Esophagus squamous epithelium (tissue), 5 donors: Measurements from ENCODE around the gene THAP2. TPM values are rescaled to one million over a fixed set of nuclear protein-coding genes. Genes with fewer than 3 reads are reported as not detected.
A peak's percentile ranks its signal among the peaks of the same experiment; 100 is the strongest.

Experiments used
- DNase-seq: peaks from one replicate; lab custom pipeline; 2025; lab: John Stamatoyannopoulos, UW
- H3K27ac ChIP-seq, 4 donors: fragments of 200-600 bp; sonication (generic); one replicate each; pipeline ENCODE4 v1.5.1; 2016 to 2019; ENCODE audit warnings: mild to moderate bottlenecking in 1 of 4
- H3K27me3 ChIP-seq, 4 donors: fragments of 200-600 bp; sonication (generic); 1 replicate in 3 of 4; 2 replicates in 1 of 4; pipeline versions ENCODE4 v1.5.1 to v1.6.0; 2017 to 2021; ENCODE audit warnings: antibody characterized with exemption in 1 of 4
- H3K36me3 ChIP-seq, 3 donors: fragments of 200-600 bp; sonication (generic); one replicate each; pipeline ENCODE4 v1.5.1; 2016 to 2019
- H3K4me1 ChIP-seq, 3 donors: fragments of 200-600 bp; sonication (generic); one replicate each; pipeline ENCODE4 v1.5.1; 2017 to 2019
- H3K4me3 ChIP-seq, 4 donors: fragments of 200-600 bp; sonication (generic); 1 replicate in 3 of 4; 2 replicates in 1 of 4; pipeline ENCODE4 v1.5.1; 2016 to 2019; ENCODE audit warnings: mild to moderate bottlenecking in 2 of 4, moderate library complexity in 1 of 4
- H3K9me3 ChIP-seq, 3 donors: fragments of 200-600 bp; sonication (generic); one replicate each; pipeline ENCODE4 v1.5.1; 2016 to 2019
- CTCF ChIP-seq, 6 experiments: fragments of 450-650 bp in 4 of 6; fragments of 200-600 bp in 2 of 6; sonication (generic) in 2 of 6; IDR thresholded peaks; one replicate each; pipeline ENCODE4 v1.5.1; 2016 to 2019; ENCODE audit warnings: antibody characterized with exemption in 6 of 6, mild to moderate bottlenecking in 4 of 6, moderate library complexity in 4 of 6
- POLR2A ChIP-seq, 4 donors: fragments of 450-650 bp; IDR thresholded peaks; one replicate each; pipeline ENCODE4 v1.6.1; 2017; ENCODE audit warnings: antibody characterized with exemption in 4 of 4, mild to moderate bottlenecking in 4 of 4, moderate library complexity in 3 of 4
- WGBS, 2 donors: methylation state at CpG; one replicate each; pipeline ENCODE4 v1.1.5; 2018; 5-methylcytosine and 5-hydroxymethylcytosine counted together
- intact Hi-C: fragments of 100-400 bp; cut with DNase I; formaldehyde crosslinking; loops from one replicate; pipeline ENCODE4 v1.15.0; 2022
- total RNA-seq, 4 donors: library from RNA; depleted of rRNA; stranded (reverse); fragments of >200 nt; gene quantifications; one replicate each; pipeline ENCODE4 v1.1.0, GENCODE V29; 2016
- donor health status: DM: yes; HTN: yes; CAD: no.

THAP2 gene
- total RNA-seq, 4 donors from 2014 or later, result 4.8 to 11.3 (median 6.0) TPM

GRCh38 chr12:71708658-71709057 is 44.6 kb downstream of the THAP2 start:
- H3K27ac ChIP-seq, result peak overlapping the region in 3 of 4 donors; percentile 34 to 79 (median 66)
- TF ChIP-seq CTCF (IDR thresholded peaks at IDR 0.05), result no peak
- no peak for TF ChIP-seq POLR2A (IDR thresholded peaks at IDR 0.05)
- H3K4me3 ChIP-seq, result no peak overlapping the region
- no peaks in the 10 kb centered on the region for H3K27me3 ChIP-seq
- no peak for DNase-seq
- H3K9me3 ChIP-seq, result no peaks in the 10 kb centered on the region
- H3K4me1 ChIP-seq, result peaks cover 3 to 70% (median 22%) of the 10 kb centered on the region in 3 donors
- intact Hi-C loops, result no loop called here
- 53% methylated on average over 1 of the region's 1 CpG for WGBS, 2 donors
- H3K36me3 ChIP-seq, result peaks cover 0 to 22% (median 0%) of the 10 kb centered on the region in 3 donors

GRCh38 chr12:71710276-71711125 is 46.4 kb downstream of the THAP2 start:
- intact Hi-C loops, result no loop called here

GRCh38 chr12:71718611-71719010 is 54.5 kb downstream of the THAP2 start:
- H3K4me1 ChIP-seq, result peaks cover 0 to 40% (median 11%) of the 10 kb centered on the region in 3 donors
- no peak overlapping the region for H3K4me3 ChIP-seq
- DNase-seq, result no peak
- no peaks in the 10 kb centered on the region for H3K27me3 ChIP-seq
- H3K9me3 ChIP-seq, result peaks cover 0 to 12% (median 0%) of the 10 kb centered on the region in 3 donors
- intact Hi-C loops, result no loop called here
- TF ChIP-seq CTCF (IDR thresholded peaks at IDR 0.05) (no peak), POLR2A (IDR thresholded peaks at IDR 0.05) (no peak)
- H3K27ac ChIP-seq, result peak overlapping the region in 1 of 4 donors; percentile 79
- no peaks in the 10 kb centered on the region for H3K36me3 ChIP-seq

More at GRCh38 chr12:71710276-71711125, 46.4 kb downstream of the THAP2 start:
- Histone ChIP-seq H3K27ac (peak overlapping the region; percentile 66 to 80 (median 75)), H3K9me3 (peaks cover 0 to 12% (median 0%) of the 10 kb centered on the region in 3 donors), H3K4me1 (peaks cover 0 to 54% (median 21%) of the 10 kb centered on the region in 3 donors), H3K4me3 (peak overlapping the region in 1 of 4 donors; percentile 2), H3K27me3 (no peaks in the 10 kb centered on the region), H3K36me3 (peaks cover 0 to 16% (median 0%) of the 10 kb centered on the region in 3 donors)
- DNase-seq, result no peak
- no peak for TF ChIP-seq POLR2A (IDR thresholded peaks at IDR 0.05)
- 48 to 64% methylated on average over 6 to 7 of the region's 7 CpGs for whole genome bisulfite sequencing, 2 donors

- Histone ChIP-seq H3K9me3 (peaks cover 0 to 1% (median 0%) of the 10 kb centered on the region in 3 donors), H3K27ac (peak overlapping the region; percentile 44 to 79 (median 64)), H3K27me3 (no peaks in the 10 kb centered on the region), H3K4me3 (no peak overlapping the region), H3K4me1 (peaks cover 0 to 40% (median 11%) of the 10 kb centered on the region in 3 donors), H3K36me3 (no peaks in the 10 kb centered on the region)
- DNase-seq, result no peak
- TF ChIP-seq POLR2A (IDR thresholded peaks at IDR 0.05) (no peak), CTCF (IDR thresholded peaks at IDR 0.05) (no peak)
- intact Hi-C loops, result no loop called here
- WGBS, 2 donors, result 39 to 54% methylated on average over 5 of the region's 5 CpGs
Observed at GRCh38 chr12:71719647-71720370, 55.7 kb downstream of the THAP2 start.

GRCh38 chr12:71721783-71722505 is 57.8 kb downstream of the THAP2 start:
- DNase-seq, result no peak

More at GRCh38 chr12:71721783-71722505, 57.8 kb downstream of the THAP2 start:
- Histone ChIP-seq H3K27me3 (no peaks in the 10 kb centered on the region), H3K9me3 (no peaks in the 10 kb centered on the region), H3K27ac (peak overlapping the region in 1 of 4 donors; percentile 22), H3K36me3 (no peaks in the 10 kb centered on the region), H3K4me1 (peaks cover 0 to 40% (median 11%) of the 10 kb centered on the region in 3 donors), H3K4me3 (no peak overlapping the region)
- TF ChIP-seq POLR2A (IDR thresholded peaks at IDR 0.05) (no peak), CTCF (IDR thresholded peaks at IDR 0.05) (no peak)
- intact Hi-C loops, result no loop called here
- WGBS, 2 donors, result 77 to 89% methylated on average over 2 to 4 of the region's 4 CpGs
